ENCODE results near the gene FKBP11. TPM values are rescaled to one million over a fixed set of nuclear protein-coding genes. Genes with fewer than 3 reads are reported as not detected.

FKBP11 gene
- total RNA-seq = 12.4 and 14.8 TPM in 2 replicates

- peak within 1 kb of the TSS; percentile 73 for H3K4me3 ChIP-seq (ENCODE audit: low read depth, low read length)
- H3K27me3 ChIP-seq (ENCODE audit: control insufficient read depth, insufficient read depth, low read length) = no peaks in the 10 kb centered on the region
- no peaks in the 10 kb centered on the region for H3K36me3 ChIP-seq (ENCODE audit: control insufficient read depth, insufficient read depth, low read length)
- DNase-seq (ENCODE audit: low read depth) = no peak
- TF ChIP-seq, protein P1, sequence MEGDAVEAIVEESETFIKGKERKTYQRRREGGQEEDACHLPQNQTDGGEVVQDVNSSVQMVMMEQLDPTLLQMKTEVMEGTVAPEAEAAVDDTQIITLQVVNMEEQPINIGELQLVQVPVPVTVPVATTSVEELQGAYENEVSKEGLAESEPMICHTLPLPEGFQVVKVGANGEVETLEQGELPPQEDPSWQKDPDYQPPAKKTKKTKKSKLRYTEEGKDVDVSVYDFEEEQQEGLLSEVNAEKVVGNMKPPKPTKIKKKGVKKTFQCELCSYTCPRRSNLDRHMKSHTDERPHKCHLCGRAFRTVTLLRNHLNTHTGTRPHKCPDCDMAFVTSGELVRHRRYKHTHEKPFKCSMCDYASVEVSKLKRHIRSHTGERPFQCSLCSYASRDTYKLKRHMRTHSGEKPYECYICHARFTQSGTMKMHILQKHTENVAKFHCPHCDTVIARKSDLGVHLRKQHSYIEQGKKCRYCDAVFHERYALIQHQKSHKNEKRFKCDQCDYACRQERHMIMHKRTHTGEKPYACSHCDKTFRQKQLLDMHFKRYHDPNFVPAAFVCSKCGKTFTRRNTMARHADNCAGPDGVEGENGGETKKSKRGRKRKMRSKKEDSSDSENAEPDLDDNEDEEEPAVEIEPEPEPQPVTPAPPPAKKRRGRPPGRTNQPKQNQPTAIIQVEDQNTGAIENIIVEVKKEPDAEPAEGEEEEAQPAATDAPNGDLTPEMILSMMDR (IDR thresholded peaks at IDR 0.05; ENCODE audit: insufficient read depth, low read length, poor library complexity, severe bottlenecking) = no peak
Observed at GRCh38 chr12:48925304-48926011, at the start of gene FKBP11. TSS of gene FKBP11 (minus strand) at chr12:48925492. CDS start at chr12:48925428, 64 bp downstream.

DNA sequence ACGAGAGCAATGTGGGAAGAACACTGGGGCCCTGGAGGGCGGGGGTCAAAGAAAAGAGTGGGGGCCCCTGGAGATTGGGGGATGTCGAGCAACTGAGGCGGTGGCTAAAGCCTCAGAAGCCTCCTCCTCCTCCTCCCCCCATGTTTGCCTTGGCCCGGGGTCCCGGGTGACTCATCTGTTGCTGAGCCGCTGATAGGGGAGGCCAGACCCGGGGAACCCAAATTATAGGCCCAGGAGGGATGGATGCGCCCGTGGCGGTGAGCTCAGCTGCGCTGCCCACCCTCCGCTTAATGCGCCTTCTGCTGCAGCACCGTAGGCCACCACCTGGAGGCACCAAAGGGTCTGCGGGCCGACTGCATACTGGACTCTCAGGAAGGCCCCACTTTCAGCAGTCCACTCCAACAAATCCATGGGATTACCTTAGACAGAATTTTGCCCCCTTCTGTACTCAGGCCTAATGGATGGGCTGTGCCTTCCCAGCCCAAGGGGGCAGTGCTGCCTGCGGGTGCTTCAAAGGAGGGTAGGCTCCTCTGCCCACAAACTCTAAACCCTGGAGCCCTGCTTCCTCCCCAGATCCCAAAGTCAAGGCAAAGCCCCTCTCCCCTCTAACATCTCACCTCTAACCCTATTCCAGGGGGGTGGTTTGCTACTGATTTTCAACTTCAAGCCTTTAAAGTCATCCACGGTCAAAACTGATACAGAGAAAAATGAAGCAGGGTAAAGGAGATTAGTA lies 48.8 kb upstream of the FKBP11 start:
- no peak overlapping the region for H3K4me3 ChIP-seq (ENCODE audit: low read depth, low read length)
- DNase-seq (ENCODE audit: low read depth) = no peak
- TF ChIP-seq, protein P1 (IDR thresholded peaks at IDR 0.05; ENCODE audit: insufficient read depth, low read length, poor library complexity, severe bottlenecking) = peak; percentile 71
- no peaks in the 10 kb centered on the region for H3K36me3 ChIP-seq (ENCODE audit: control insufficient read depth, insufficient read depth, low read length)
- peaks cover 87% of the 10 kb centered on the region for H3K27me3 ChIP-seq (ENCODE audit: control insufficient read depth, insufficient read depth, low read length)

DNA sequence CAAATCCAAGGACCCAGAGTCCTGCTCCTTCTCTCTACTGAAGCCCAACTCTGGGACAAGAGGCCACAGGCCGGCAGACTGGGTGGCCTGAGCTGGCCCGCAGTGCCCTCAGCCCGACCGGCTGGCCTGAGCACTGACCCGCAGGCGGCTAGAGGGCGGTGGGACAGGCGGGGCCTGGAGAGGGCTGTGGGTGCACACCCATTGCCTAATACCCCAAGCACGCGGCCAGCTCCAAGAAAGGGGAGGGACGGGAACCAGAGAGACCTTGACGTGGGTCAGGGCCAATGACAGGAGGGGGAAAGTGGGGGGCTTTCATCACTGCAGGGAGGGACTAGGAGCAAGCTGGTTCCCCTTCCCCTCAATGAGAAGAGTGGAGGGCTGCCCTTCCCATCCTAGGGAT lies 48.2 kb upstream of the FKBP11 start:
- DNase-seq (ENCODE audit: low read depth) = no peak
- peaks cover 83% of the 10 kb centered on the region for H3K27me3 ChIP-seq (ENCODE audit: control insufficient read depth, insufficient read depth, low read length)
- TF ChIP-seq, protein P1 (IDR thresholded peaks at IDR 0.05; ENCODE audit: insufficient read depth, low read length, poor library complexity, severe bottlenecking) = no peak
- H3K4me3 ChIP-seq (ENCODE audit: low read depth, low read length) = no peak overlapping the region
- H3K36me3 ChIP-seq (ENCODE audit: control insufficient read depth, insufficient read depth, low read length) = no peaks in the 10 kb centered on the region

DNA sequence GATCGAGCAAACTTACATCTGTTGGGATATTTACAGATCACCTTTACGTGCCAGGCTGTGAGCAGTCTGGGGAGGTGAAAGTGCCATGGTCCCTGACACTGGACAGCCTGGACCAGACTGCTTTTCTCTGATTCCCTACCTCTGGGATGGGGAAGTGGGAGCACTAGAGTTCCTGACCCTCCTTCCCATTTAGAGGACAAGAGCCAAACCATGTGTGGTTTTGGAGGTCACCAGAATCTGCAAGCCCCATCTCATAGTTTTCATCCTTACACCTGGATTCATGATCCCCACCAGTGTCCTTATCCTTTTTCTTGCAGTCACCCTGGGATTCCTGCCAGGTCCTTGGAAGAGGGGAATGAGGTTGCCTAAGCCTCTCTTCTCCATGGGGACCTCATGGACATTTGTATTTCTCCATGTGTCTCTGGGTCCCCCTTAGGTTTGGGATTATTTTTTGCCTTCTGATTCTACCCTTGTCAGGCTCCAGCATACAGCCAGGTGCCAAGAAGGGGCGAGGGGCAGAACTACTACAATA lies 47.7 kb upstream of the FKBP11 start:
- no peak for DNase-seq (ENCODE audit: low read depth)
- TF ChIP-seq, protein P1 (IDR thresholded peaks at IDR 0.05; ENCODE audit: insufficient read depth, low read length, poor library complexity, severe bottlenecking) = no peak
- H3K27me3 ChIP-seq (ENCODE audit: control insufficient read depth, insufficient read depth, low read length) = peaks cover 78% of the 10 kb centered on the region

DNA sequence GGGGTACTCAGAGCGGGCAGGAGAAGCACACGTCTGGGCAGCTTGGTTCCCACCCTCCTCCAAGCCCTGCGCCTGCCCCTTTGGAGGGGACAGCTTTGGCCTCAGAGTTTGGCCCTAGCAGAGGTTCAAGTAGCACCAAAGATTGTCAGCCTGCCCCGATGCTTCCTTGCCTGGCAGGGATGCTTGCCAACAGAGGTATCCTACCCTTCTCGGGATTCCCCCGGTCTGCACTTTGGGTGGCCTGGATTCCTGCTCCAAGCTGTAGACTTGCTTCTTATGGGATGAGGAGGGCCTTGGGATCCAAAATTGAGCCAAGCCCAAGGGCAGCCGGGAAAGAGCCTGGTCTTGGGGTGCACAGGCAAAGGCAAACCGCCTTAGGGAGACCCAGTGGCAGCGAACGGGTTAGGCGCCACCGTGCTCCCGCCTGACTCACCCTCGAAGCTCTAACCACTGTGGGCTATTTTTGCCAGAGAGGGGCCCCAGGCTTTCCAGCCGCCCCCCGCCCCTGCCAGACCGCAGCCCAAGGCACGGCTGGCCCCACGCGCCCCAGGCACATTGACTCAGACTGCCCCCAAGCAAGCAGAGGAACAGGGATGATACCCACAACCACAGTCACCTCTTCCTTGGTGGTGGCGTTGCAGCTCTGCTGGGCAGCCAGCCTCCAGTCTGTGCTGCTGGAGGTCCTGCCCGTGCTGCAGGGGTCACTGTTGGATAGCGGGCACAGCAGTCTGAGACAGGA lies 47.1 kb upstream of the FKBP11 start:
- DNase-seq (ENCODE audit: low read depth) = no peak
- no peak overlapping the region for H3K4me3 ChIP-seq (ENCODE audit: low read depth, low read length)
- H3K27me3 ChIP-seq (ENCODE audit: control insufficient read depth, insufficient read depth, low read length) = peaks cover 76% of the 10 kb centered on the region
- no peaks in the 10 kb centered on the region for H3K36me3 ChIP-seq (ENCODE audit: control insufficient read depth, insufficient read depth, low read length)
- TF ChIP-seq, protein P1 (IDR thresholded peaks at IDR 0.05; ENCODE audit: insufficient read depth, low read length, poor library complexity, severe bottlenecking) = peak; percentile 25

More for the DNA sequence above, 47.7 kb upstream of the FKBP11 start:
- H3K4me3 ChIP-seq (ENCODE audit: low read depth, low read length) = no peak overlapping the region
- no peaks in the 10 kb centered on the region for H3K36me3 ChIP-seq (ENCODE audit: control insufficient read depth, insufficient read depth, low read length)
